ENCODE measurements around the gene RIPOR3. TPM values are rescaled to one million over a fixed set of nuclear protein-coding genes. Genes with fewer than 3 reads are reported as not detected.

The RIPOR3 gene
- total and polyA plus RNA-seq, 4 donors = 5.6 to 90.3 (median 16.3) TPM

GRCh38 chr20:50727792-50728485, 36.6 kb upstream of the RIPOR3 start (continued):
- TF ChIP-seq, protein P1, sequence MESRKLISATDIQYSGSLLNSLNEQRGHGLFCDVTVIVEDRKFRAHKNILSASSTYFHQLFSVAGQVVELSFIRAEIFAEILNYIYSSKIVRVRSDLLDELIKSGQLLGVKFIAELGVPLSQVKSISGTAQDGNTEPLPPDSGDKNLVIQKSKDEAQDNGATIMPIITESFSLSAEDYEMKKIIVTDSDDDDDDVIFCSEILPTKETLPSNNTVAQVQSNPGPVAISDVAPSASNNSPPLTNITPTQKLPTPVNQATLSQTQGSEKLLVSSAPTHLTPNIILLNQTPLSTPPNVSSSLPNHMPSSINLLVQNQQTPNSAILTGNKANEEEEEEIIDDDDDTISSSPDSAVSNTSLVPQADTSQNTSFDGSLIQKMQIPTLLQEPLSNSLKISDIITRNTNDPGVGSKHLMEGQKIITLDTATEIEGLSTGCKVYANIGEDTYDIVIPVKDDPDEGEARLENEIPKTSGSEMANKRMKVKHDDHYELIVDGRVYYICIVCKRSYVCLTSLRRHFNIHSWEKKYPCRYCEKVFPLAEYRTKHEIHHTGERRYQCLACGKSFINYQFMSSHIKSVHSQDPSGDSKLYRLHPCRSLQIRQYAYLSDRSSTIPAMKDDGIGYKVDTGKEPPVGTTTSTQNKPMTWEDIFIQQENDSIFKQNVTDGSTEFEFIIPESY (IDR thresholded peaks at IDR 0.05) = peak; percentile 14
- TF ChIP-seq EGR1 (IDR thresholded peaks at IDR 0.05; ENCODE audit: low read depth in 2 of 2) = no peak
- peak in 1 of 2 donors; percentile 20 for TF ChIP-seq GABPA (IDR thresholded peaks at IDR 0.05 in 1 of 2, conservative IDR thresholded peaks at IDR 0.05 in 1 of 2)
- TF ChIP-seq HNF4G (IDR thresholded peaks at IDR 0.05) = no peak
- TF ChIP-seq NR2F2 (IDR thresholded peaks at IDR 0.05) = no peak

- peak overlapping the region in 2 of 3 donors; percentile 21 to 33 for H3K4me3 ChIP-seq (ENCODE audit: low read depth in 1 of 3, low read length in 3 of 3)
- H3K27ac ChIP-seq (ENCODE audit: low read depth in 1 of 2, low read length in 2 of 2) = peak overlapping the region; percentile 70 to 87
- H3K9me3 ChIP-seq (ENCODE audit: control insufficient read depth in 4 of 4, low read length in 3 of 4) = no peaks in the 10 kb centered on the region
- no peaks in the 10 kb centered on the region for H3K27me3 ChIP-seq (ENCODE audit: control insufficient read depth in 4 of 4, insufficient read depth in 4 of 4, low read length in 3 of 4)
- no peak overlapping the region for H3K9ac ChIP-seq (ENCODE audit: low read depth in 1 of 2, low read length in 2 of 2)
- peaks cover 8 to 44% (median 30%) of the 10 kb centered on the region in 4 donors for H3K4me1 ChIP-seq (ENCODE audit: control insufficient read depth in 4 of 4, insufficient read depth in 4 of 4, low read length in 3 of 4)
- WGBS = 74% methylated on average over 4 of the region's 4 CpGs
- no peak for DNase-seq (ENCODE audit: low spot score)
- TF ChIP-seq, protein P2, sequence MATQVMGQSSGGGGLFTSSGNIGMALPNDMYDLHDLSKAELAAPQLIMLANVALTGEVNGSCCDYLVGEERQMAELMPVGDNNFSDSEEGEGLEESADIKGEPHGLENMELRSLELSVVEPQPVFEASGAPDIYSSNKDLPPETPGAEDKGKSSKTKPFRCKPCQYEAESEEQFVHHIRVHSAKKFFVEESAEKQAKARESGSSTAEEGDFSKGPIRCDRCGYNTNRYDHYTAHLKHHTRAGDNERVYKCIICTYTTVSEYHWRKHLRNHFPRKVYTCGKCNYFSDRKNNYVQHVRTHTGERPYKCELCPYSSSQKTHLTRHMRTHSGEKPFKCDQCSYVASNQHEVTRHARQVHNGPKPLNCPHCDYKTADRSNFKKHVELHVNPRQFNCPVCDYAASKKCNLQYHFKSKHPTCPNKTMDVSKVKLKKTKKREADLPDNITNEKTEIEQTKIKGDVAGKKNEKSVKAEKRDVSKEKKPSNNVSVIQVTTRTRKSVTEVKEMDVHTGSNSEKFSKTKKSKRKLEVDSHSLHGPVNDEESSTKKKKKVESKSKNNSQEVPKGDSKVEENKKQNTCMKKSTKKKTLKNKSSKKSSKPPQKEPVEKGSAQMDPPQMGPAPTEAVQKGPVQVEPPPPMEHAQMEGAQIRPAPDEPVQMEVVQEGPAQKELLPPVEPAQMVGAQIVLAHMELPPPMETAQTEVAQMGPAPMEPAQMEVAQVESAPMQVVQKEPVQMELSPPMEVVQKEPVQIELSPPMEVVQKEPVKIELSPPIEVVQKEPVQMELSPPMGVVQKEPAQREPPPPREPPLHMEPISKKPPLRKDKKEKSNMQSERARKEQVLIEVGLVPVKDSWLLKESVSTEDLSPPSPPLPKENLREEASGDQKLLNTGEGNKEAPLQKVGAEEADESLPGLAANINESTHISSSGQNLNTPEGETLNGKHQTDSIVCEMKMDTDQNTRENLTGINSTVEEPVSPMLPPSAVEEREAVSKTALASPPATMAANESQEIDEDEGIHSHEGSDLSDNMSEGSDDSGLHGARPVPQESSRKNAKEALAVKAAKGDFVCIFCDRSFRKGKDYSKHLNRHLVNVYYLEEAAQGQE (IDR thresholded peaks at IDR 0.05) = no peak
- TF ChIP-seq YY1 (IDR thresholded peaks at IDR 0.05) (no peak), CTCF (IDR thresholded peaks at IDR 0.05; ENCODE audit: low read depth, low read length, missing input control) (no peak), JUND (IDR thresholded peaks at IDR 0.05) (no peak), HNF4G (IDR thresholded peaks at IDR 0.05) (no peak), GABPA (IDR thresholded peaks at IDR 0.05 in 1 of 2, conservative IDR thresholded peaks at IDR 0.05 in 1 of 2) (no peak)
- TF ChIP-seq, protein P1 (IDR thresholded peaks at IDR 0.05) = no peak
- no peaks in the 10 kb centered on the region for H3K36me3 ChIP-seq (ENCODE audit: control insufficient read depth in 4 of 4, insufficient read depth in 3 of 4, low read depth in 1 of 4, low read length in 3 of 4)
Observed at GRCh38 chr20:50726955-50727791, 35.8 kb upstream of the RIPOR3 start.

Measured in liver (tissue), 9 donors.